ENCODE data around the gene CHTOP. TPM values are rescaled to one million over a fixed set of nuclear protein-coding genes. Genes with fewer than 3 reads are reported as not detected.
"Not testable (repeated sequence)": the region's sequence is repeated elsewhere in the genome, so short reads cannot be mapped to it uniquely, and the experiment has no call there.

CHTOP gene
- total RNA-seq, 2 experiments from 2014 or later: 70.9 to 107 TPM

DNA sequence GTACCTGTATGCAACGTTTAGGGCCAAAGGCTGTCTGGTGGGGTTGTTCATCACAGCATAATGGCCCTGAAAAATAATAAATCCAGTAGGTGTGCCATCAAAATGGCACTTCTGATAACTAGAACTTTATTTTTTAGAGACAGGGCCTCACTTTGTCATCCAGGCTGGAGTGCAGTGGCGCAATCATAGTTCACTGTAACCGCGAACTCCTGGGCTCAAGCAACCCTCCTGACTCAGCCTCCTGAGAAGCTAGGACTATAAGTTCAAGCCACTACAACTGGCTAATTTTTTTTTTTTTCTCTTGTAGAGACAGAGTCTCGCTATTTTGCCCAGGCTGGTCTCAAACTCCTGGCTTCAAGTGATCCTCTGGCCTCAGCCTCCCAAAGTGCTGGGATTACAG, 29.3 kb downstream of the CHTOP start:
- intact Hi-C loops (cut with micrococcal nuclease; ENCODE audit: unreplicated experiment): no loop called here
- Histone ChIP-seq H3K4me3 (ENCODE audit: low read depth, low read length, poor library complexity, severe bottlenecking) (no peak overlapping the region), H3K9me3 (ENCODE audit: low read length) (no peaks in the 10 kb centered on the region), H3K27ac (ENCODE audit: low read depth, low read length, poor library complexity, severe bottlenecking) (no peak overlapping the region), H4K20me1 (ENCODE audit: insufficient read depth, low read length) (peaks cover 8% of the 10 kb centered on the region; the same call in 1 of the 2 replicates), H3K4me2 (ENCODE audit: low read length) (no peak overlapping the region), H3K9me2 (ENCODE audit: insufficient read depth, low read length) (no peaks in the 10 kb centered on the region), H3K36me3 (ENCODE audit: insufficient read depth, low read length) (peaks cover 83% of the 10 kb centered on the region), H3K4me1 (ENCODE audit: insufficient read depth, low read length, poor library complexity, severe bottlenecking) (peaks cover 18% of the 10 kb centered on the region), H2AFZ (ENCODE audit: low read length) (no peak overlapping the region), H3K79me2 (ENCODE audit: insufficient read depth, low read depth, low read length) (peaks cover 28% of the 10 kb centered on the region)
- ChIA-PET CTCF (ENCODE audit: unreplicated experiment) (no interaction called here), POLR2A (interaction anchor here (2.7 kb wide), 1 partner anchor 29 kb away, joined by 7 read pairs; the partner anchor contains the start of gene CHTOP)
- no peak for TF ChIP-seq EZH2phosphoT487 (IDR thresholded peaks at IDR 0.05; ENCODE audit: borderline replicate concordance, low read depth, low read length)
- TF ChIP-seq CTCF (conservative IDR thresholded peaks at IDR 0.05; ENCODE audit: low read length): no peak
- BruUV-seq (replicated peaks): no TSS peak
- DNase-seq (ENCODE audit: low spot score): no peak

DNA sequence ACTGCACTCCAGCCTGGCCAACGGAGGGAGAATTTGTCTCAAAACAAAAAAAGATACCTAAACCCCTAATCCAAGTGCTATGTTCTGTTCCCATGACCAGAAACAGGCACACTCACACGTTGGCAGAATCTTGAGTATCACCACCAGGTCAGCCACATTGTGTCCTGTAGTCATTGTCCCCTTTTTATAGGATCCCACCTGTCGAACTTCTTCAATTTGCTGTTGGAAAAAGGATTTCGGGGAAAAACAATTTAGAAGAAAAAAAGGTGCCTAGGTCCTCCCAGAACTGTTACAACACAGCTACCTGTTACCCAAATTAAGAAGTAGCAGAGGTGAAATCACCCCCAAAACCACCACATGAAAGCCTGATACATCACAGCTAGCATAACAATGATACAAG, 33.6 kb downstream of the CHTOP start:
- DNase-seq (ENCODE audit: low spot score): no peak
- no TSS peak for BruUV-seq (replicated peaks)
- ChIA-PET POLR2A (interaction anchor here (0.6 to 0.8 kb wide), 2 partner anchors 10 to 323 kb away, joined by 3 read pairs; partner anchors contain the start of gene RPS27), CTCF (ENCODE audit: unreplicated experiment) (no interaction called here)
- no peak overlapping the region for H3K27ac ChIP-seq (ENCODE audit: low read depth, low read length, poor library complexity, severe bottlenecking)
- no peaks in the 10 kb centered on the region for H3K9me2 ChIP-seq (ENCODE audit: insufficient read depth, low read length)
- no peaks in the 10 kb centered on the region for H3K9me3 ChIP-seq (ENCODE audit: low read length)
- intact Hi-C loops (cut with micrococcal nuclease; ENCODE audit: unreplicated experiment): no loop called here
- TF ChIP-seq EZH2phosphoT487 (IDR thresholded peaks at IDR 0.05; ENCODE audit: borderline replicate concordance, low read depth, low read length): no peak
- no peak for TF ChIP-seq CTCF (conservative IDR thresholded peaks at IDR 0.05; ENCODE audit: low read length)
- H4K20me1 ChIP-seq (ENCODE audit: insufficient read depth, low read length): peaks cover 4% of the 10 kb centered on the region; the same call in 1 of the 2 replicates
- no peak overlapping the region for H3K4me2 ChIP-seq (ENCODE audit: low read length)
- H3K4me3 ChIP-seq (ENCODE audit: low read depth, low read length, poor library complexity, severe bottlenecking): no peak overlapping the region
- peaks cover 42% of the 10 kb centered on the region for H3K79me2 ChIP-seq (ENCODE audit: insufficient read depth, low read depth, low read length)
- H3K4me1 ChIP-seq (ENCODE audit: insufficient read depth, low read length, poor library complexity, severe bottlenecking): peaks cover 28% of the 10 kb centered on the region
- H3K36me3 ChIP-seq (ENCODE audit: insufficient read depth, low read length): peaks cover 83% of the 10 kb centered on the region
- H2AFZ ChIP-seq (ENCODE audit: low read length): no peak overlapping the region

DNA sequence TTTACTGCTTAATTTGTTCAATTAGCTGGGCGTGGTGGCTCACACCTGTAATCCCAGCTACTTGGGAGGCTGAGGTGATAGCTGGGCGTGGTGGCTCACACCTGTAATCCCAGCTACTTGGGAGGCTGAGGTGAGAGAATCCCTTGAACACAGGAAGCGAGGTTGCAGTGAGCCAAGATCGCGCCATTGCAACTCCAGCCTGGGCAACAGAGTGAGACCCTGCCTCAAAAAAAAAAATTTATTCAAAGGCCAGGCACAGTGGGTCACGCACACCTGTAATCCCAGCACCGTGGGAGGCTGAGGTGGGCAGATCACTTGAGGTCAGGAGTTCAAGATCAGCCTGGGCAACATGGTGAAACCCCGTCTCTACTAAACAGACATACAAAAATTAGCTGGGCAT, 34.8 kb downstream of the CHTOP start:
- DNase-seq (ENCODE audit: low spot score); H3K27ac ChIP-seq (ENCODE audit: low read depth, low read length, poor library complexity, severe bottlenecking); intact Hi-C loops (cut with micrococcal nuclease; ENCODE audit: unreplicated experiment); CTCF ChIA-PET (ENCODE audit: unreplicated experiment); BruUV-seq (replicated peaks); H3K9me2 ChIP-seq (ENCODE audit: insufficient read depth, low read length); H2AFZ ChIP-seq (ENCODE audit: low read length); H4K20me1 ChIP-seq (ENCODE audit: insufficient read depth, low read length); H3K9me3 ChIP-seq (ENCODE audit: low read length): not testable (repeated sequence)
- peaks cover 42% of the 10 kb centered on the region for H3K79me2 ChIP-seq (ENCODE audit: insufficient read depth, low read depth, low read length)
- peaks cover 70% of the 10 kb centered on the region for H3K36me3 ChIP-seq (ENCODE audit: insufficient read depth, low read length)
- peaks cover 28% of the 10 kb centered on the region for H3K4me1 ChIP-seq (ENCODE audit: insufficient read depth, low read length, poor library complexity, severe bottlenecking)
- POLR2A ChIA-PET: interaction anchor here (0.7 to 1.0 kb wide), 2 partner anchors 9 to 44 kb away, joined by 3 to 4 read pairs; no protein-coding TSS in a partner anchor
- H3K4me2 ChIP-seq (ENCODE audit: low read length): peak overlapping the region; percentile 77
- peak overlapping the region; percentile 97 for H3K4me3 ChIP-seq (ENCODE audit: low read depth, low read length, poor library complexity, severe bottlenecking)

Measured in OCI-LY7 (cell line).